Measurements from ENCODE around the gene GCDH.

- TF ChIP-seq, protein P1, sequence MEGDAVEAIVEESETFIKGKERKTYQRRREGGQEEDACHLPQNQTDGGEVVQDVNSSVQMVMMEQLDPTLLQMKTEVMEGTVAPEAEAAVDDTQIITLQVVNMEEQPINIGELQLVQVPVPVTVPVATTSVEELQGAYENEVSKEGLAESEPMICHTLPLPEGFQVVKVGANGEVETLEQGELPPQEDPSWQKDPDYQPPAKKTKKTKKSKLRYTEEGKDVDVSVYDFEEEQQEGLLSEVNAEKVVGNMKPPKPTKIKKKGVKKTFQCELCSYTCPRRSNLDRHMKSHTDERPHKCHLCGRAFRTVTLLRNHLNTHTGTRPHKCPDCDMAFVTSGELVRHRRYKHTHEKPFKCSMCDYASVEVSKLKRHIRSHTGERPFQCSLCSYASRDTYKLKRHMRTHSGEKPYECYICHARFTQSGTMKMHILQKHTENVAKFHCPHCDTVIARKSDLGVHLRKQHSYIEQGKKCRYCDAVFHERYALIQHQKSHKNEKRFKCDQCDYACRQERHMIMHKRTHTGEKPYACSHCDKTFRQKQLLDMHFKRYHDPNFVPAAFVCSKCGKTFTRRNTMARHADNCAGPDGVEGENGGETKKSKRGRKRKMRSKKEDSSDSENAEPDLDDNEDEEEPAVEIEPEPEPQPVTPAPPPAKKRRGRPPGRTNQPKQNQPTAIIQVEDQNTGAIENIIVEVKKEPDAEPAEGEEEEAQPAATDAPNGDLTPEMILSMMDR (IDR thresholded peaks at IDR 0.05): no peak
- peak in 1 of 2 donors; percentile 94 for TF ChIP-seq POLR2A (IDR thresholded peaks at IDR 0.05)
Measured at GRCh38 chr19:12881172-12881808, 9.7 kb upstream of the GCDH start, which contains the start of gene DNASE2.
